Neuron (in vitro differentiated cells): ENCODE data around the gene TXNDC2.
"Not testable (repeated sequence)": the region's sequence is repeated elsewhere in the genome, so short reads cannot be mapped to it uniquely, and the experiment has no call there.

Experiments
- H2AFZ ChIP-seq: one replicate; pipeline ENCODE4 v1.6.1; 2013; ENCODE audit warnings: low read depth, mild to moderate bottlenecking, inconsistent platforms, low read length, moderate library complexity
- H3K27me3 ChIP-seq: one replicate; pipeline ENCODE4 v1.6.1; 2013; ENCODE audit warnings: low read length; ENCODE audit not compliant: insufficient read depth
- H3K36me3 ChIP-seq: one replicate; pipeline ENCODE4 v1.6.1; 2013; ENCODE audit warnings: low read length; ENCODE audit not compliant: insufficient read depth
- H3K4me1 ChIP-seq: one replicate; pipeline ENCODE4 v1.6.1; 2013; ENCODE audit warnings: low read length; ENCODE audit not compliant: insufficient read depth
- H3K4me3 ChIP-seq: 2 replicates; pipeline ENCODE4 v1.5.1; 2013; ENCODE audit warnings: mild to moderate bottlenecking, low read length, moderate library complexity
- H3K9me3 ChIP-seq: one replicate; pipeline ENCODE4 v1.6.1; 2013; ENCODE audit warnings: low read length

Gene TXNDC2

DNA sequence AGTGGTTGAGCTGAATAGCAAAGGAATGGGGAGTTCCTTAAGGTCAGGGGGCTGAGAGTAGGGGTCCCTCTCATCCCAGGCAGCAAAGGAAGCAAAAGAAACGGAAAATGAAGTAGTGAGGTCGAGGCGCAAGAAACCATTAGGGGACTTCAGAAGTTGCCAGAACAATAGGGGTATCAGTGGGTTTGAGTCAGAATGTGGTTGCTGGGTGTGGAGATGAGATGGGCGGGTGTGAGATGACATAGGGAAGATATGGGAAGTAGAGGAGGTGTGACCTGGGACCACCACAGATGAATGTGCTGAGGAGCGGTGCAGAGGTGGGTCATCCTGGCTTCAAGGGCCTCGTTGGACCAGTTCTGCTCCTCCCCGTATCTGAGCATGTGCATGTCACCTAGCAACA, 14.9 kb downstream of the TXNDC2 start:
- no peaks in the 10 kb centered on the region for H3K27me3 ChIP-seq

DNA sequence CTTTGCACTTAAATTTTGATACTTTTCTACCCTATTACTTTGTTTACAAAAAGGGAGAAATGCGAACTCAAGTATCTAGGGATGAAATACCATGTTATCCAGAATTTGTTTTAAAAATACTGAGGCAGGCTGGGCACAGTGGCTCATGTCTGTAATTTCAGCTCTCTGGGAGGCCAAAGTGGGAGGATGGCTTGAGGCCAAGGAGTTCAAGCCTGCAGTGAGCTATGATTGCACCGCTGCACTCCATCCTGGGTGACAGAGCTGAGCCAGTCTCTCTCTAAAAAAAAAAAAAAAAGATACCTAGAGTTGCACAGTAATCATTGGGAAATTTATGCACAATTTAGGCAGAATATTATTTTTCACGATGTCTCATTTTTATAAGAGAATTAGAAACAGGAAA, 15.6 kb downstream of the TXNDC2 start:
- no peaks in the 10 kb centered on the region for H3K36me3 ChIP-seq
- no peak overlapping the region for H3K4me3 ChIP-seq
- H3K4me1 ChIP-seq: no peaks in the 10 kb centered on the region

More for the DNA sequence above, 14.9 kb downstream of the TXNDC2 start:
- H3K9me3 ChIP-seq: no peaks in the 10 kb centered on the region
- H3K4me3 ChIP-seq: no peak overlapping the region
- H3K4me1 ChIP-seq: no peaks in the 10 kb centered on the region
- no peak overlapping the region for H2AFZ ChIP-seq
- no peaks in the 10 kb centered on the region for H3K36me3 ChIP-seq

DNA sequence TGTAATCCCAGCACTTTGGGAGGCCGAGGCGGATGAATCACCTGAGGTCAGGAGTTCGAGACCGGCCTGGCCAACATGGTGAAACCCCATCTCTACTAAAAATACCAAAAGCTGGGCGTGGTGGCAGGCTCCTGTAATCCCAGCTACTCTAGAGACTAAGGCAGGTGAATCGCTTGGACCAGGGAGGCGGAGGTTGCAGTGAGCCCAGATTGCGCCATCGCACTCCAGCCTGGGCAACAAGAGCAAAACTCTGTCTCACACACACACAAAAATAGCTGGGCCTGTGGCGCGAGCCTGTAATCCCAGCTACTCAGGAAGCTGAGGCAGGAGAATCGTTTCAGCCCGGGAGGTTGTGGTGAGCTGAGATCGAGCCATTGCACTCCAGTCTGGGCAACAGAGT, 16.5 kb downstream of the TXNDC2 start:
- not testable (repeated sequence) for H3K4me1 ChIP-seq, H3K27me3 ChIP-seq, H3K4me3 ChIP-seq, H3K9me3 ChIP-seq, H2AFZ ChIP-seq, H3K36me3 ChIP-seq

More for the DNA sequence above, 15.6 kb downstream of the TXNDC2 start:
- Histone ChIP-seq H2AFZ (no peak overlapping the region), H3K9me3 (no peaks in the 10 kb centered on the region), H3K27me3 (no peaks in the 10 kb centered on the region)

DNA sequence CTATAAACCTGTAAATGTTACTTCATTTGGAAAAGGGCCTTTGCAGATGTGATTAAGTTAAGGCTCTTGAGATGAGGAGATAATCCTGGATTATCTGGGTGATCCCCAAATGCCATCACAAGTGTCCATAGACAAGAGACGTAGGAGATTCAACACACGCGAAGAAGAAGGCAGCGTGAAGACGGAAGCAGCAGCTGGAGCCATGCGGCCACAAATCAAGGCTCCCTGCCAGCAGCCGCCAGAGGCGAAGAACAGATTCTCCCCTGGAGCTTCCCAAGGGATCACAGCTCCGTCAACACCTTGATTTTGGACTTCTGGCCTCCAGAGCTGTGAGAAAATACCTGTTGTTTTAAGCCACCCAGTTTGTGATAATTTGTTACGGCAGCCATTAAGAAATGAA, 17.1 kb downstream of the TXNDC2 start:
- Histone ChIP-seq H3K27me3 (no peaks in the 10 kb centered on the region), H3K36me3 (no peaks in the 10 kb centered on the region), H3K9me3 (no peaks in the 10 kb centered on the region), H3K4me3 (no peak overlapping the region), H3K4me1 (peaks cover 2% of the 10 kb centered on the region), H2AFZ (no peak overlapping the region)

DNA sequence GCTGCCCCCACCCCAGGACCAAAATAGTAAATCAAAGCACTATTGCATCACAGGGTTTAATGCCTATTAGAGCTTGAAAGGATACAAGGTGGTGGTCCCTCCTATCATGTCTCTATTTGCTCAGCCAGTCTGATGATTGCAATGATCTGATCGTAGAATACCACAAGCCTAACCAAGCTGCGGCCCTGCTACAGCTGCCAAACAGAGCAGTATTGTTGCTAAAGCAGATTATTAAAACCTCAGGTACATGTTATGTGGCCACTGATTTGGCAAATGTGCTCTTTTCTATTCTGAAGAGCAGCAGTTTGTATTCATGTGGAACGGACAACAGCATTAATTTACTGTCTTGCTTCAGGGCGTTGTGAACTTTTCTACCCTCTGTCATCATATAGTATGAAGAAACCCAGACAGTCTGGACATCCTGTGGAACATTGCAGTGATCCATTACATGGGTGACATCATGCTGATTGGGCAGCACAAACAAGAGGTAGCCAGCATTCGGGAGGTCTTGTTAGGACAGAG, 19.7 kb downstream of the TXNDC2 start:
- Histone ChIP-seq H2AFZ (no peak overlapping the region), H3K4me3 (no peak overlapping the region), H3K27me3 (no peaks in the 10 kb centered on the region), H3K4me1 (peaks cover 2% of the 10 kb centered on the region), H3K36me3 (no peaks in the 10 kb centered on the region), H3K9me3 (no peaks in the 10 kb centered on the region)

DNA sequence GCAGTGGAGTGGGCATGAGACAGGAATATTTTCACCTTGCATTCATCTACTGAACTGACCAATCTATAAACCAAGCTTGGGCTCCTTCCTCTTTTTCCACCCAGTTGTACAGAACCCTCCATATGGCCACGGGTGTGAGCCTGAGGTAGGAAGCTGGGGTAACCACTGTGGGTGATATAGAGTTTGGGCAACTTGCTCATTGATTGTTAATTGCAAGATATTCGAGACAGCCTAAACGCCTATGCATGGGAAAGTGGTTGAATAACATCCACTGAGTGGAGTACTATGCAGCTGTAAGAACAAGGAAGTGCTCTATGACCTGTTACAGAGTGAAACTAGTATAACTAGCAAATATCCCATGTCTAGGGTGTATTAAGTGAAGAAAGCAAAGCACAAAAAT, 20.7 kb downstream of the TXNDC2 start:
- Histone ChIP-seq H2AFZ (no peak overlapping the region), H3K4me1 (peaks cover 2% of the 10 kb centered on the region), H3K27me3 (no peaks in the 10 kb centered on the region), H3K36me3 (no peaks in the 10 kb centered on the region), H3K4me3 (no peak overlapping the region), H3K9me3 (no peaks in the 10 kb centered on the region)

DNA sequence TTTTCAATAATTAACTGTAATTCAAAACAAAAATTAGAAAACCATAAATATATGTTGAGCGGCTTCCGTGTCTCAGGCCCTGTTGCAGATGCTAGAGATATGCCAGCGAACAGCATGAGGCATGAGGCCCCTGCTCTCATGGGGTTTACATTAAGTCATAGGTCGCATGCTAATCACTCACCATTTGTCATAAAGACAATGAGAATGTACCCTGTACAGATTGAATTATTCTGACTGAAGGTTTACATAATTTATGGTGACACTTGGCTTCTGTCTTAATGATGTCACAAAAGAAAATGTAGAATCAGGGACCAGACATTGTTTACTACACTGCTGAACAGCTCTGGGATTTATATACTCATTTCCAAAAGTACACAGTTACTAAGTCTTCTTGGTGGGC, 22.1 kb downstream of the TXNDC2 start:
- H3K4me1 ChIP-seq: peaks cover 4% of the 10 kb centered on the region
- no peak overlapping the region for H3K4me3 ChIP-seq
- no peaks in the 10 kb centered on the region for H3K27me3 ChIP-seq
- H2AFZ ChIP-seq: no peak overlapping the region
- no peaks in the 10 kb centered on the region for H3K9me3 ChIP-seq
- H3K36me3 ChIP-seq: no peaks in the 10 kb centered on the region

DNA sequence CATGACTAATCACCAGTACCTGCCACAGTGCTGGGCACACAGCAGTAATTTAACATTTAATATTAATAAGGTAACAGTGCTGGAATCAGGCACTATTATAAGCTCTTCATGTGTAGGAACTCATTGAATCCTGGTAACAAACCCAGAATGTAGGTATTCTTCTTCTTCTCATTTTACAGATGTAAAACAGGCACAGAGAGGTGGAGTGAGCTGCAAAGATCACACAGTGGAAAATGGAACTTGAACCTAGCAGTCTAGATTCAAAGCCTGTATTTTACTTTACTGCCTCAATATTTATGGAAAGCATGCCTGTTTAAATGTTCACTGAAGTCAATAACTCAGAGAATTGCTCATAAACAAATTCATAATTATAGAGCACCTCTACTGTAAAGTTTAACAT, 24.3 kb downstream of the TXNDC2 start:
- Histone ChIP-seq H3K4me3 (no peak overlapping the region), H3K27me3 (no peaks in the 10 kb centered on the region), H3K36me3 (no peaks in the 10 kb centered on the region), H3K9me3 (no peaks in the 10 kb centered on the region), H2AFZ (no peak overlapping the region), H3K4me1 (peaks cover 7% of the 10 kb centered on the region)

DNA sequence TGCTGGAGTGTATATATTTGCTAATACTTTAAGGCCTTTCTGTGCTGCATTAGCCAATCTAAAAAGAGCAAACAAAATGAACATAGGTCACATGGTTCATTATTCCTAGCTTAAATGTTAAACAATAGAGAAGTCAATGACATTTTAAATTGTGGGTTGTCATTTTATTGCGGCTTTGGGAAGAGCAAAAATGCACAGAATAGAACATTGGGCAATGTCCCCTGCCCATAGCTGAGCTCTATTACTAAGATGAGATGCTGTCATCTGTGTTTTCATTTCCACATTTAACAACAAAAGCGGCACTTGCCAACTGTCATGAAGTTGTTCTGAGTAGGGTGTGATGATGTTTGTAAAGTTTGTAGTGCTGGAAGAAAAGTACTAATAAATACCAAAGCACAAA, 24.9 kb downstream of the TXNDC2 start:
- Histone ChIP-seq H3K27me3 (no peaks in the 10 kb centered on the region), H3K36me3 (no peaks in the 10 kb centered on the region), H3K4me3 (no peak overlapping the region), H2AFZ (no peak overlapping the region), H3K9me3 (no peaks in the 10 kb centered on the region), H3K4me1 (peaks cover 10% of the 10 kb centered on the region)

DNA sequence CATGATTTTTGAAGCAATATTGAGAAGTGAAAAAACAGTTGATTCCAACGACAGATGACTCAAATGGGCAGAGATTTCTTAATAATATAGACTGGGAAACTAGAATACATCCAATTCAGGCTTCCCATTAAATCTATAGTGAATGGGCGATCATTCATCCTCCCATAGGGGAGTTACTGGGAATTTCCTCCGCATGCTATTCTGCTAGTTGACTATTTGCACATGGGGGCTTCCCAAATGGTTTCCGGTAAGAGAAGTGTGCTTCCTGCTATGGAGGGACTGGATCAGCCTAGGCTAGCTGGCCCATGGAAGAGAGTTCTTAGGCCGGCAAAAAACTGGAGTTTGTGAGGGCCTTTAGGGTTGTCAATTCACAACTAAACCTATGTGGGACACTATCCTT, 25.5 kb downstream of the TXNDC2 start:
- no peak overlapping the region for H2AFZ ChIP-seq
- H3K9me3 ChIP-seq: no peaks in the 10 kb centered on the region
- no peaks in the 10 kb centered on the region for H3K36me3 ChIP-seq
- peaks cover 16% of the 10 kb centered on the region for H3K4me1 ChIP-seq
- H3K27me3 ChIP-seq: no peaks in the 10 kb centered on the region
- H3K4me3 ChIP-seq: no peak overlapping the region

DNA sequence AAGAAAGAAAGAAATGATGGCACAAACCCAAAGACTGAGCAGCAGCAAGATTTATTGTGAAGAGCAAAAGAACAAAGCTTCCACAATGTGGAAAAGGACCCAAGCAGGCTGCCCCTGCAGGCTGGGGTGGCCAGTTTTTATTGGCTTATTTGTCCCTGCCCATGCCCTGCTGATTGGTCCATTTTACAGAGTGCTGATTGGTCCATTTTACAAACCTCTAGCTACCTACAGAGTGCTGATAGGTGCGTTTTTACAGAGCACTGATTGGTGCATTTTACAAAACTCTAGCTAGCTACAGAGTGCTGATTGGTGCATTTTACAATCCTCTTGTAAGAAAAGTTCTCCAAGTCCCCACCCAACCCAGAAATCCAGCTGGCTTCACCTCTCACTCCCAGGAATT, 26.5 kb downstream of the TXNDC2 start:
- not testable (repeated sequence) for H3K36me3 ChIP-seq, H3K4me3 ChIP-seq, H2AFZ ChIP-seq, H3K9me3 ChIP-seq, H3K27me3 ChIP-seq
- H3K4me1 ChIP-seq: peaks cover 22% of the 10 kb centered on the region

DNA sequence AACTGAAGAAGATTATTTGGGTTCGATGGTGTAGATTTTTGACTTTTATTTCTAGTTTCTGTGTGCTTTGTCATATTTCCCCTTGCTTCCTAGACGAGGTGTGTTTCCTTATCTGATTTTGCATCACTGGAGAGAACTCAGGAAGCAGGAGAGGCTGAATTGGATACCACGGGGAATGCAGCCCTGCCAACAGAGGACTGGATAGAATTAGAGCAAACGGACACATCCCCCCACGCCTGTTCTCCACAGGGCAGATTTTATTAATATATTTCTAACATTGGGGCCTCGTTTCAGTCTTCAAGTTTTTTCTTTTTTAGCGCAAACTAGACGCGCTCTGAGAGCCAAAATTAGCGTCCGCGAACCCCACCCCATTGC, 27.4 kb downstream of the TXNDC2 start:
- peak overlapping the region; percentile 54 for H2AFZ ChIP-seq
- no peaks in the 10 kb centered on the region for H3K27me3 ChIP-seq

DNA sequence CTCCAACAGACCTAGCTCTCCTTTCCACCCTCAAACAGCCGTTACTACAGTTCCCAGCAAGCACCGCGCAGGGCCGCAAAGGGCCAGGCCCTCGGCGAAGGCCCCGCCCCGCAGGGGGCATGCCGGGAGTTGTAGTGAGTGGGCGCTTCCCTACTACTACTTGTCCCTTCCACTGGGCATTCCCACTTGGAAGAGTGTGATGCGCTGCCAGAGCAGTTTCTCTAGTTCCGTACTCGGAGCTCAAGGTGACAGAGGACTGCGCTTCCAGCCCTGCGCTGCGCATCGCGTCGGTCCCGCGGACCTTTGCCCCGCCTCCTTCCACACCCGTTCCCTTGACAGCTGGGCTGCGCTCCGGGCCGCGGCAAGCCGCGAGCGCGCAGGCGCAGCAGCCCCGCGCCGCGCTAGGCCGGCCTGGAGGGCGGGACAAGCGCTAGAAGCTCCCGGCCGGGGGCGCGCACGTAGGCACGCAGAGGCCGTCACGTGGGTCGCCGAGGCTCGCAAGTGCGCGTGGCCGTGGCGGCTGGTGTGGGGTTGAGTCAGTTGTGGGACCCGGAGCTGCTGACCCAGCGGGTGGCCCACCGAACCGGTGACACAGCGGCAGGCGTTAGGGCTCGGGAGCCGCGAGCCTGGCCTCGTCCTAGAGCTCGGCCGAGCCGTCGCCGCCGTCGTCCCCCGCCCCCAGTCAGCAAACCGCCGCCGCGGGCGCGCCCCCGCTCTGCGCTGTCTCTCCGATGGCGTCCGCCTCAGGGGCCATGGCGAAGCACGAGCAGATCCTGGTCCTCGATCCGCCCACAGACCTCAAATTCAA, 28.0 kb downstream of the TXNDC2 start, which contains the start of gene VAPA:
Gene VAPA, plus strand, starts transcription at position 491 of the 808 bp plus-strand sequence. Its CDS starts 241 bp downstream, at position 732.
- H3K4me1 ChIP-seq: peaks cover 21% of the 10 kb centered on the region
- peak within 1 kb of the TSS; percentile 70 for H3K4me3 ChIP-seq
- H3K9me3 ChIP-seq: no peaks in the 10 kb centered on the region
- no peaks in the 10 kb centered on the region for H3K27me3 ChIP-seq
- no peaks in the 10 kb centered on the region for H3K36me3 ChIP-seq
- peak within 1 kb of the TSS; percentile 54 for H2AFZ ChIP-seq

More for the DNA sequence above, 27.4 kb downstream of the TXNDC2 start:
- peak overlapping the region; percentile 70 for H3K4me3 ChIP-seq
- no peaks in the 10 kb centered on the region for H3K9me3 ChIP-seq
- H3K36me3 ChIP-seq: no peaks in the 10 kb centered on the region
- H3K4me1 ChIP-seq: peaks cover 20% of the 10 kb centered on the region

DNA sequence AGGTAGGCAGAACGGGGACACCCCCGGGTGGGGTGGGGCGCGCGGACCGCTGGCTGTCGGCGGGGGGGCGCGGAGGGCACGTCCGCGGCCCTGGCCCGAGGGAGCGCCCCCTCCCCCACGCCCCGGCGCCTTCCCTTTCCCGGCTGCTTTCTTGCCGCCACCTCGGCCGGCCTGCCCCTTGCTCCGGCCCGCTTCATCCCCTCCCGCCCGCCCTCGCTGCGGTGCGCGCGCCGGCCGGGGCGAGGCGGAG, 28.5 kb downstream of the TXNDC2 start:
- no peaks in the 10 kb centered on the region for H3K36me3 ChIP-seq
- peak overlapping the region; percentile 54 for H2AFZ ChIP-seq
- H3K27me3 ChIP-seq: no peaks in the 10 kb centered on the region
- H3K4me1 ChIP-seq: peaks cover 21% of the 10 kb centered on the region
- H3K4me3 ChIP-seq: peak overlapping the region; percentile 70
- H3K9me3 ChIP-seq: no peaks in the 10 kb centered on the region
